ENCODE results near the gene ATF7IP. TPM values are rescaled to one million over a fixed set of nuclear protein-coding genes. Genes with fewer than 3 reads are reported as not detected.
"Not testable (repeated sequence)": the region's sequence is repeated elsewhere in the genome, so short reads cannot be mapped to it uniquely, and the experiment has no call there.

ATF7IP gene
- total RNA-seq, 1 donor from 2014 or later, result 76.9 TPM

DNA sequence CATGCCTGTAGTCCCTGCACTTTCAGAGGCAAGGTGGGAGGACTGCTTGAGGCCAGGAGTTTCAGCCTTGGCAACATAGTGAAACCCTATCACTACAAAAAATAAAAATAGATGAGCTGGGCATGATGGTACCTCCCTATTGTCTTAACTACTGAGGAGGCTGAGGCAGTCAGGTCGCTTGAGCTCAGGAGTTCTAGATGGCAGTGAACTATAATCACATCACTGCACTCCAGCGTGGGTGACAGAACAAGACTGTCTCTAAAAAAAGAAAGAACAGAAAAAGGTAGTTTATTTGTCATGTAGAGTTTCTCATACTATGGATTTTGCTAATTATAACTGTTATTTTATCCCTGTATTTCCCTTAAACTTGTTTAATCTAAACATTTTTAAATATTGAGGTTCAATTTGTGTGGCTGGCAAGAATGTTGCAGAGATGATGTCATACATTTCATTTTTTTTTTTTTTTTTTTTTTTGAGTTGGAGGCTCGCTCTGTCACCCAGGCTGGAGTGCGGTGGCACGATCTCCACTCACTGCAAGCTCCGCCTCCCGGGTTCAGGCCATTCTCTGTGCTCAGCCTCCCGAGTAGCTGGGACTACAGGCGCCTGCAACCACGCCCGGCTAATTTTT lies 39.7 kb upstream of the ATF7IP start:
- intact Hi-C loops (cut with DNase I), result no loop called here
- no peak for DNase-seq
- ATAC-seq, result no peak
- Histone ChIP-seq H3K36me3 (no peaks in the 10 kb centered on the region), H3K27me3 (ENCODE audit: low read depth) (no peaks in the 10 kb centered on the region), H3K9me3 (no peaks in the 10 kb centered on the region), H3K27ac (no peak overlapping the region), H3K4me3 (no peak overlapping the region), H3K4me1 (no peaks in the 10 kb centered on the region)
- no peak for TF ChIP-seq CTCF (IDR thresholded peaks at IDR 0.05)

GRCh38 chr12:14326699-14327098 lies 38.8 kb upstream of the ATF7IP start:
- H3K4me1 ChIP-seq, result no peaks in the 10 kb centered on the region
- peaks cover 2% of the 10 kb centered on the region for H3K9me3 ChIP-seq
- no peak overlapping the region for H3K27ac ChIP-seq
- H3K4me3 ChIP-seq, result no peak overlapping the region
- intact Hi-C loops (cut with DNase I), result no loop called here
- DNase-seq (no peak), ATAC-seq (no peak)
- no peaks in the 10 kb centered on the region for H3K27me3 ChIP-seq (ENCODE audit: low read depth)
- no peaks in the 10 kb centered on the region for H3K36me3 ChIP-seq
- no peak for TF ChIP-seq CTCF (IDR thresholded peaks at IDR 0.05)

- ATAC-seq, result peak; percentile 65 to 77
- no peak for DNase-seq
- peaks cover 12% of the 10 kb centered on the region for H3K9me3 ChIP-seq
- intact Hi-C loops (cut with DNase I), result no loop called here
- no peaks in the 10 kb centered on the region for H3K27me3 ChIP-seq (ENCODE audit: low read depth)
- no peak for TF ChIP-seq CTCF (IDR thresholded peaks at IDR 0.05)
- no peak overlapping the region for H3K27ac ChIP-seq
- no peak overlapping the region for H3K4me3 ChIP-seq
- no peaks in the 10 kb centered on the region for H3K4me1 ChIP-seq
- no peaks in the 10 kb centered on the region for H3K36me3 ChIP-seq
Measured at GRCh38 chr12:14327711-14328110, 37.8 kb upstream of the ATF7IP start.

DNA sequence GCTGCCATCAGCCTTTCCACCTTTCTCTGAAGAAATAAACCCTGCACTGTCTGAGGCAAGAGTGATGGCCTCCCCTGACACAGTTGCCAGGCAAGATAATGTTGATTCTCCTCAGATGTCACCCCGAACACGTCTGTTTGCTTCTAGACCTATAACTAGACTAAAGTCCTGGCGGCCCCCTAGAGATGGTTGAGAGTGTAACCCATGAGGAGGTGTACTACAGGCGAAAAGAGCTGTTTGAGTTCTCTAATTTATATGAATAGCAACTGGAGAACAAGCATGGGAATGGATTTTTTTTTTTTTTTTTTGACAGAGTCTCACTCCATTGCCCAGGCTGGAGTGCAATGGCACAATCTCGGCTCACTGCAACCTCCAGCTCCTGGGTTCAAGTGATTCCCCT lies 33.0 kb upstream of the ATF7IP start:
- no peaks in the 10 kb centered on the region for H3K36me3 ChIP-seq
- TF ChIP-seq CTCF (IDR thresholded peaks at IDR 0.05), result no peak
- no peak for ATAC-seq
- H3K9me3 ChIP-seq, result peaks cover 17% of the 10 kb centered on the region
- H3K27ac ChIP-seq, result no peak overlapping the region
- H3K4me1 ChIP-seq, result no peaks in the 10 kb centered on the region
- DNase-seq, result no peak
- intact Hi-C loops (cut with DNase I), result no loop called here
- H3K27me3 ChIP-seq (ENCODE audit: low read depth), result no peaks in the 10 kb centered on the region
- no peak overlapping the region for H3K4me3 ChIP-seq

GRCh38 chr12:14340371-14340770 lies 25.1 kb upstream of the ATF7IP start:
- no peak for TF ChIP-seq CTCF (IDR thresholded peaks at IDR 0.05)
- H3K4me3 ChIP-seq, result no peak overlapping the region
- H3K36me3 ChIP-seq, result no peaks in the 10 kb centered on the region
- H3K9me3 ChIP-seq, result peaks cover 24% of the 10 kb centered on the region
- H3K27me3 ChIP-seq (ENCODE audit: low read depth), result no peaks in the 10 kb centered on the region
- H3K4me1 ChIP-seq, result no peaks in the 10 kb centered on the region
- H3K27ac ChIP-seq, result no peak overlapping the region
- intact Hi-C loops (cut with DNase I), result no loop called here
- no peak for ATAC-seq
- DNase-seq, result no peak

GRCh38 chr12:14351524-14351923 lies 14.0 kb upstream of the ATF7IP start:
- H3K4me1 ChIP-seq; H3K36me3 ChIP-seq; DNase-seq; H3K4me3 ChIP-seq; H3K27me3 ChIP-seq (ENCODE audit: low read depth); ATAC-seq; intact Hi-C loops (cut with DNase I); H3K27ac ChIP-seq: not testable (repeated sequence)
- H3K9me3 ChIP-seq, result peaks cover 17% of the 10 kb centered on the region

GRCh38 chr12:14352066-14352465 lies 13.4 kb upstream of the ATF7IP start:
- H3K4me1 ChIP-seq; ATAC-seq; H3K27me3 ChIP-seq (ENCODE audit: low read depth); intact Hi-C loops (cut with DNase I); H3K27ac ChIP-seq; DNase-seq; H3K4me3 ChIP-seq; H3K36me3 ChIP-seq: not testable (repeated sequence)
- H3K9me3 ChIP-seq, result peaks cover 17% of the 10 kb centered on the region

DNA sequence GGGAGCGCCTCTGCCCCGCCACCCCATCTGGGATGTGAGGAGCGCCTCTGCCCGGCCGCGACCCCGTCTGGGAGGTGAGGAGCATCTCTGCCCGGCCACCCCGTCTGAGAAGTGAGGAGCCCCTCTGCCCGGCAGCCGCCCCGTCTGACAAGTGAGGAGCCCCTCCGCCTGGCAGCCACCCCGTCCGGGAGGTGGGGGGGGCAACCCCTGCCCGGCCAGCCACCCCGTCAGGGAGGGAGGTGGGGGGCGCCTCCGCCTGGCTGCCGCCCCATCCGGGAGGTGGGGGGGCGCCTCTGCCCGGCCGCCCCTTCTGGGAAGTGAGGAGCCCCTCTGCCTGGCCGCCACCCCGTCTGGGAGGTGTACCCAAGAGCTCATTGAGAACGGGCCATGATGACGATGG lies 10.8 kb upstream of the ATF7IP start:
- H3K27me3 ChIP-seq (ENCODE audit: low read depth); ATAC-seq; intact Hi-C loops (cut with DNase I); DNase-seq; H3K27ac ChIP-seq; H3K4me1 ChIP-seq; H3K36me3 ChIP-seq; H3K4me3 ChIP-seq: not testable (repeated sequence)
- H3K9me3 ChIP-seq, result peaks cover 17% of the 10 kb centered on the region
